C4-2B (cell line): ENCODE data around the gene MRPL43.

Experiments
- H3K27ac ChIP-seq: fragments of 450-650 bp; 2 replicates; pipeline ENCODE4 v1.5.1; 2017
- ZFX ChIP-seq: fragments of 450-650 bp; IDR thresholded peaks from 2 replicates; pipeline ENCODE4 v1.6.1; 2017
- TF ChIP-seq, protein P1 (sequence below): fragments of 450-650 bp; conservative IDR thresholded peaks from 2 replicates; pipeline ENCODE4 v1.5.1; 2017; ENCODE audit warnings: mild to moderate bottlenecking

Gene MRPL43

DNA sequence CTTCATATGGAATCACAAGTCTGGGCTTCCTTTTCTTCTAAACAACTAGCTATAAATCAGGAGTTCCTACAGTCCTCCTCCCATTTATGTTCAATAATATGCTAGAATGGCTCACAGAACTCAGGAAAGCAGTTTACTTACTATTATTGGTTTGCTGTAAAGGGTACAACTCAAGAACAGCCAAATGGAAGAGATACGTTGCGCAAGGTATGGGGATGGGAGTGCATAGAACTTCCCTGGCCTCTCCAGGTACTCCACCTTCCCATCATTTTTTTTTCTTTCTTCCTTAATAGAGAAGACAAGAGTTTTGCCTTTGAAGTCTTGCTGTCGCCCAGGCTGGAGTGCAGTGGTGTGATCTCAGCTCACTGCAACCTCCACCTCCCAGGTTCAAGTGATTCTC, 45.1 kb downstream of the MRPL43 start:
- no peak overlapping the region for H3K27ac ChIP-seq
- TF ChIP-seq, protein P1, sequence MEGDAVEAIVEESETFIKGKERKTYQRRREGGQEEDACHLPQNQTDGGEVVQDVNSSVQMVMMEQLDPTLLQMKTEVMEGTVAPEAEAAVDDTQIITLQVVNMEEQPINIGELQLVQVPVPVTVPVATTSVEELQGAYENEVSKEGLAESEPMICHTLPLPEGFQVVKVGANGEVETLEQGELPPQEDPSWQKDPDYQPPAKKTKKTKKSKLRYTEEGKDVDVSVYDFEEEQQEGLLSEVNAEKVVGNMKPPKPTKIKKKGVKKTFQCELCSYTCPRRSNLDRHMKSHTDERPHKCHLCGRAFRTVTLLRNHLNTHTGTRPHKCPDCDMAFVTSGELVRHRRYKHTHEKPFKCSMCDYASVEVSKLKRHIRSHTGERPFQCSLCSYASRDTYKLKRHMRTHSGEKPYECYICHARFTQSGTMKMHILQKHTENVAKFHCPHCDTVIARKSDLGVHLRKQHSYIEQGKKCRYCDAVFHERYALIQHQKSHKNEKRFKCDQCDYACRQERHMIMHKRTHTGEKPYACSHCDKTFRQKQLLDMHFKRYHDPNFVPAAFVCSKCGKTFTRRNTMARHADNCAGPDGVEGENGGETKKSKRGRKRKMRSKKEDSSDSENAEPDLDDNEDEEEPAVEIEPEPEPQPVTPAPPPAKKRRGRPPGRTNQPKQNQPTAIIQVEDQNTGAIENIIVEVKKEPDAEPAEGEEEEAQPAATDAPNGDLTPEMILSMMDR, result no peak
- no peak for TF ChIP-seq ZFX

DNA sequence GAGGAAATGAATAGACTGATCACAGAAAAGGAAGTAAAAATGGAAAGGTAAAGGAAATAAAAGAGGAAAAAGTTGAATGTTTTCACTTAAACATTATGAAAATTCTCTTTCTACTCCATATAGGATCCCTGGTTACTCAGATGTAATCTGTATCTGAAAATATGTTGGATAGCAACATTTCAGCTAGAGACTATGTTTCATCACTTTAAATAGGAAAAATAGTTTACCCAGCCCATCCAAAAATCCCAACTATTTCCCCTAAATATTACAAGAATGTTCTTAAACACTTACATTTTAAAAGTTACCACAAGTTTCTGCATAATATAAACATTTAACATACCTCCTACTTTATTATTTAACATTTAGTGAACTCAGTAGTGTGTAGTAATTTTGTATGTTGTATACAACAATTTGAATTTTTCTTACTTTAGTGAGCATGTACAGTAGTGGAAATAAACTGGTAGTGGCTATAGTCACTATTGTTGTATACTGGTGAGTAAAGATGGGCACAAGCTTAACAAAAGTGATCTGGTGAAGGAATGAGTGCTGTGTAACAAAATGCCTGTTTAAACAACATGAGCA, 47.4 kb downstream of the MRPL43 start:
- no peak overlapping the region for H3K27ac ChIP-seq
- TF ChIP-seq, protein P1, result no peak
- no peak for TF ChIP-seq ZFX
